ENCODE measurements around the gene HPSE2. TPM values are rescaled to one million over a fixed set of nuclear protein-coding genes. Genes with fewer than 3 reads are reported as not detected.

The HPSE2 gene
- total RNA-seq, 1 experiment from 2014 or later: 0.48 TPM

- Histone ChIP-seq H3K4me3 (ENCODE audit: insufficient read depth, low read depth, low read length) (no peak overlapping the region), H3K27me3 (ENCODE audit: control insufficient read depth, insufficient read depth, low read length) (no peaks in the 10 kb centered on the region), H3K36me3 (replicated peaks; ENCODE audit: control insufficient read depth, insufficient read depth, low read length) (no peaks in the 10 kb centered on the region)
- no peak for DNase-seq
These were observed 818.9 kb downstream of the HPSE2 start for GRCh38 chr10:98416606-98417388.

GRCh38 chr10:98415731-98416119, 819.9 kb downstream of the HPSE2 start:
- Histone ChIP-seq H3K36me3 (replicated peaks; ENCODE audit: control insufficient read depth, insufficient read depth, low read length) (no peaks in the 10 kb centered on the region), H3K27me3 (ENCODE audit: control insufficient read depth, insufficient read depth, low read length) (no peaks in the 10 kb centered on the region), H3K4me3 (ENCODE audit: insufficient read depth, low read depth, low read length) (no peak overlapping the region)
- no peak for DNase-seq

- no peaks in the 10 kb centered on the region for H3K36me3 ChIP-seq (replicated peaks; ENCODE audit: control insufficient read depth, insufficient read depth, low read length)
- DNase-seq: peak; percentile 96
- H3K27me3 ChIP-seq (ENCODE audit: control insufficient read depth, insufficient read depth, low read length): no peaks in the 10 kb centered on the region
These were observed 820.5 kb downstream of the HPSE2 start, which contains the start of gene PYROXD2 for GRCh38 chr10:98414932-98415730. TSS of gene PYROXD2 (minus strand) at chr10:98415182. CDS start at chr10:98415135, 47 bp downstream.

GRCh38 chr10:98414578-98414931, 821.1 kb downstream of the HPSE2 start:
- H3K27me3 ChIP-seq (ENCODE audit: control insufficient read depth, insufficient read depth, low read length): no peaks in the 10 kb centered on the region
- no peak for DNase-seq
- H3K4me3 ChIP-seq (ENCODE audit: insufficient read depth, low read depth, low read length): peak overlapping the region; percentile 47
- no peaks in the 10 kb centered on the region for H3K36me3 ChIP-seq (replicated peaks; ENCODE audit: control insufficient read depth, insufficient read depth, low read length)

More at GRCh38 chr10:98414932-98415730, 820.5 kb downstream of the HPSE2 start, which contains the start of gene PYROXD2:
- H3K4me3 ChIP-seq (ENCODE audit: insufficient read depth, low read depth, low read length): peak within 1 kb of the TSS; percentile 47

- no peak for DNase-seq
- Histone ChIP-seq H3K4me3 (ENCODE audit: insufficient read depth, low read depth, low read length) (no peak overlapping the region), H3K36me3 (replicated peaks; ENCODE audit: control insufficient read depth, insufficient read depth, low read length) (no peaks in the 10 kb centered on the region), H3K27me3 (ENCODE audit: control insufficient read depth, insufficient read depth, low read length) (no peaks in the 10 kb centered on the region)
These were observed 823.9 kb downstream of the HPSE2 start for GRCh38 chr10:98411768-98412167.

GRCh38 chr10:98411166-98411565, 824.5 kb downstream of the HPSE2 start:
- Histone ChIP-seq H3K4me3 (ENCODE audit: insufficient read depth, low read depth, low read length) (no peak overlapping the region), H3K27me3 (ENCODE audit: control insufficient read depth, insufficient read depth, low read length) (no peaks in the 10 kb centered on the region), H3K36me3 (replicated peaks; ENCODE audit: control insufficient read depth, insufficient read depth, low read length) (no peaks in the 10 kb centered on the region)
- DNase-seq: no peak

- Histone ChIP-seq H3K4me3 (ENCODE audit: insufficient read depth, low read depth, low read length) (no peak overlapping the region), H3K27me3 (ENCODE audit: control insufficient read depth, insufficient read depth, low read length) (no peaks in the 10 kb centered on the region), H3K36me3 (replicated peaks; ENCODE audit: control insufficient read depth, insufficient read depth, low read length) (no peaks in the 10 kb centered on the region)
- no peak for DNase-seq
These were observed 824.9 kb downstream of the HPSE2 start for GRCh38 chr10:98410759-98411158.

GRCh38 chr10:98410135-98410743, 825.4 kb downstream of the HPSE2 start:
- no peak for DNase-seq
- Histone ChIP-seq H3K36me3 (replicated peaks; ENCODE audit: control insufficient read depth, insufficient read depth, low read length) (no peaks in the 10 kb centered on the region), H3K4me3 (ENCODE audit: insufficient read depth, low read depth, low read length) (no peak overlapping the region), H3K27me3 (ENCODE audit: control insufficient read depth, insufficient read depth, low read length) (no peaks in the 10 kb centered on the region)

GRCh38 chr10:98408799-98409198, 826.9 kb downstream of the HPSE2 start:
- Histone ChIP-seq H3K4me3 (ENCODE audit: insufficient read depth, low read depth, low read length) (no peak overlapping the region), H3K27me3 (ENCODE audit: control insufficient read depth, insufficient read depth, low read length) (no peaks in the 10 kb centered on the region), H3K36me3 (replicated peaks; ENCODE audit: control insufficient read depth, insufficient read depth, low read length) (no peaks in the 10 kb centered on the region)
- no peak for DNase-seq

- Histone ChIP-seq H3K36me3 (replicated peaks; ENCODE audit: control insufficient read depth, insufficient read depth, low read length) (no peaks in the 10 kb centered on the region), H3K27me3 (ENCODE audit: control insufficient read depth, insufficient read depth, low read length) (no peaks in the 10 kb centered on the region), H3K4me3 (ENCODE audit: insufficient read depth, low read depth, low read length) (no peak overlapping the region)
- DNase-seq: no peak
These were observed 827.9 kb downstream of the HPSE2 start for GRCh38 chr10:98407744-98408241.

Other genes starting within 250 kb of the HPSE2 start
- gene CNNM1, start 93.5 kb upstream of the HPSE2 start, total RNA-seq (2014; rRNA removed; shearing (Covaris generic)): 0.52 and 0.66 TPM in 2 replicates
- gene GOT1, start 194.8 kb upstream of the HPSE2 start, total RNA-seq (2014; rRNA removed; shearing (Covaris generic)): 35.4 and 48.2 TPM in 2 replicates

Data from H7 (cell line).